Endothelial cell of umbilical vein (primary cell): ENCODE data around the gene MB. TPM values are rescaled to one million over a fixed set of nuclear protein-coding genes. Genes with fewer than 3 reads are reported as not detected.

Experiments used
- BruUV-seq: library from RNA; stranded (reverse); fragments of 400-500 nt; replicated peaks from 2 replicates; lab custom pipeline; 2021; lab: Mats Ljungman, UMichigan
- CTCF ChIA-PET: fragments of 300-600, 350-600 bp; sonication (Branson Sonifier 250); formaldehyde crosslinking; loops from one replicate; lab custom pipeline; 2021; ENCODE audit warnings: antibody characterized with exemption, inconsistent platforms; lab: Charles Lee
- POLR2A ChIA-PET: fragments of 300-600, 350-600 bp; sonication (Branson Sonifier 250); formaldehyde crosslinking; loops from one replicate; lab custom pipeline; 2021; ENCODE audit warnings: antibody characterized with exemption, inconsistent platforms; lab: Charles Lee
- DNase-seq: peaks from one replicate; pipeline ENCODE4 v3.0.0-alpha.2; 2011; ENCODE audit warnings: low read depth, low spot score
- FAIRE-seq: peaks from 2 replicates; lab custom pipeline; 2011; peaks lifted over from hg19 to GRCh38; lab: Jason Lieb, UNC
- H2AFZ ChIP-seq: 2 replicates; pipeline ENCODE4 v1.6.0; 2012; ENCODE audit warnings: low read depth, low read length, control low read depth, inconsistent platforms
- H3K27ac ChIP-seq: 2 replicates; pipeline ENCODE4 v1.5.1; 2011; ENCODE audit warnings: low read depth, mild to moderate bottlenecking, control low read depth, low read length, moderate library complexity; ENCODE audit not compliant: insufficient read depth
- H3K27me3 ChIP-seq, 2 experiments: 2 replicates each; pipeline versions ENCODE4 v1.6.0 to v1.6.1; 2011; ENCODE audit warnings: low read length in 2 of 2, mixed read lengths in 1 of 2; ENCODE audit not compliant: control insufficient read depth in 2 of 2, insufficient read depth in 2 of 2
- H3K36me3 ChIP-seq, 2 experiments: 2 replicates in 1 of 2; 3 replicates in 1 of 2; pipeline ENCODE4 v1.5.1; 2011; ENCODE audit warnings: low read length in 2 of 2, mild to moderate bottlenecking in 1 of 2, moderate library complexity in 1 of 2; ENCODE audit not compliant: control insufficient read depth in 2 of 2, insufficient read depth in 2 of 2; ENCODE audit errors: extremely low read depth in 1 of 2
- H3K4me1 ChIP-seq: 3 replicates; pipeline ENCODE4 v1.5.1; 2011; ENCODE audit warnings: mild to moderate bottlenecking, low read length; ENCODE audit not compliant: control insufficient read depth, insufficient read depth; ENCODE audit errors: extremely low read depth
- H3K4me2 ChIP-seq: 2 replicates; pipeline ENCODE4 v1.6.1; 2011; ENCODE audit warnings: low read length, control low read depth, mixed read lengths; ENCODE audit not compliant: insufficient read depth
- H3K4me3 ChIP-seq, 3 experiments: fragments of 200-600 bp in 1 of 3; sonication (generic), shearing (Covaris generic) in 1 of 3; replicated peaks in 1 of 3; 2 replicates each; pipeline ENCODE4 v1.5.1; 2011 to 2016; ENCODE audit warnings: control low read depth in 3 of 3, low read length in 3 of 3, mild to moderate bottlenecking in 2 of 3, inconsistent platforms in 1 of 3, low read depth in 1 of 3, moderate library complexity in 1 of 3; ENCODE audit not compliant: insufficient read depth in 1 of 3
- H3K79me2 ChIP-seq: 2 replicates; pipeline ENCODE4 v1.6.0; 2012; ENCODE audit warnings: low read length, inconsistent platforms; ENCODE audit not compliant: control insufficient read depth, insufficient read depth
- H3K9ac ChIP-seq: replicated peaks from 2 replicates; pipeline ENCODE3; 2011; ENCODE audit warnings: low read length, control low read depth; ENCODE audit not compliant: insufficient read depth; ENCODE audit errors: extremely low read depth
- H3K9me1 ChIP-seq: replicated peaks from 3 replicates; pipeline ENCODE4 v1.6.0; 2011; ENCODE audit warnings: mild to moderate bottlenecking, low read length; ENCODE audit not compliant: control insufficient read depth, insufficient read depth; ENCODE audit errors: extremely low read depth
- H3K9me3 ChIP-seq: replicated peaks from 2 replicates; pipeline ENCODE4 v1.5.1; 2012; ENCODE audit warnings: low read length, inconsistent platforms; ENCODE audit not compliant: control insufficient read depth, insufficient read depth
- H4K20me1 ChIP-seq: replicated peaks from 2 replicates; pipeline ENCODE3; 2011; ENCODE audit warnings: mild to moderate bottlenecking, low read length; ENCODE audit not compliant: control insufficient read depth, insufficient read depth; ENCODE audit errors: extremely low read depth
- CTCF ChIP-seq, 2 donors: IDR thresholded peaks; 1 replicate in 1 of 2; 2 replicates in 1 of 2; pipeline ENCODE4 v1.5.1; 2011; ENCODE audit warnings: low read length in 2 of 2, mild to moderate bottlenecking in 2 of 2, moderate library complexity in 2 of 2, control low read depth in 1 of 2, inconsistent platforms in 1 of 2, low read depth in 1 of 2; ENCODE audit not compliant: insufficient read depth in 1 of 2; ENCODE audit errors: extremely low read depth in 1 of 2
- EZH2 ChIP-seq: IDR thresholded peaks from 2 replicates; pipeline ENCODE4 v1.6.1; 2012; ENCODE audit warnings: borderline replicate concordance, low read depth, mild to moderate bottlenecking, moderate library complexity, low read length, inconsistent platforms; ENCODE audit not compliant: severe bottlenecking
- FOS ChIP-seq: IDR thresholded peaks from 2 replicates; pipeline ENCODE4 v1.6.1; 2011; ENCODE audit warnings: mild to moderate bottlenecking, low read length, moderate library complexity, borderline replicate concordance; ENCODE audit not compliant: insufficient read depth
- GATA2 ChIP-seq: IDR thresholded peaks from 2 replicates; pipeline ENCODE4 v1.7.0; 2011; ENCODE audit warnings: low read depth, mild to moderate bottlenecking, moderate library complexity, mixed read lengths, low read length; ENCODE audit not compliant: insufficient read length, insufficient read depth
- JUN ChIP-seq: IDR thresholded peaks from 2 replicates; pipeline ENCODE4 v1.6.1; 2011; ENCODE audit warnings: borderline replicate concordance, low read depth; ENCODE audit not compliant: insufficient read length, insufficient read depth
- MAX ChIP-seq: IDR thresholded peaks from 2 replicates; pipeline ENCODE4 v1.6.1; 2011; ENCODE audit not compliant: insufficient read depth, insufficient read length
- MYC ChIP-seq: IDR thresholded peaks from one replicate; pipeline ENCODE4 v1.6.1; 2011; ENCODE audit warnings: mild to moderate bottlenecking, low read depth, low read length
- POLR2A ChIP-seq: IDR thresholded peaks from 2 replicates; pipeline ENCODE4 v1.6.1; 2012; ENCODE audit warnings: low read depth, mild to moderate bottlenecking, control low read depth, low read length
- POLR2AphosphoS5 ChIP-seq: IDR thresholded peaks from 2 replicates; pipeline ENCODE4 v1.6.1; 2012; ENCODE audit warnings: low read depth, mild to moderate bottlenecking, control low read depth, low read length, moderate library complexity; ENCODE audit not compliant: insufficient read depth
- dilution Hi-C: fragments of 300-500 bp; cut with MboI; formaldehyde crosslinking; loops from one replicate; pipeline ENCODE4 v1.15.0; 2019; ENCODE audit warnings: low sequenced_read_pairs; ENCODE audit not compliant: extremely low pct_ligation_motif_present
- intact Hi-C: fragments of 100-400 bp; cut with micrococcal nuclease; formaldehyde crosslinking; loops from one replicate; pipeline ENCODE4 v1.10.0; 2022
- polyA plus RNA-seq, 4 experiments: library from polyadenylated mRNA; depleted of rRNA in 3 of 4; stranded (reverse) in 3 of 4; unstranded in 1 of 4; fragments of >200 nt; gene quantifications; 2 replicates each; pipeline versions ENCODE4 v1.2.1 to v1.2.3, GENCODE V29; 2011 to 2012; ENCODE audit warnings: missing spikeins in 1 of 4
- total RNA-seq: library from RNA; stranded (reverse); gene quantifications from 2 replicates; pipeline ENCODE4 v1.2.3, GENCODE V29; 2021

Gene MB
- total and polyA plus RNA-seq, 2 donors (not counting 3 experiments of a cell fraction or from before 2014, with no cell fraction given) = not detected

DNA sequence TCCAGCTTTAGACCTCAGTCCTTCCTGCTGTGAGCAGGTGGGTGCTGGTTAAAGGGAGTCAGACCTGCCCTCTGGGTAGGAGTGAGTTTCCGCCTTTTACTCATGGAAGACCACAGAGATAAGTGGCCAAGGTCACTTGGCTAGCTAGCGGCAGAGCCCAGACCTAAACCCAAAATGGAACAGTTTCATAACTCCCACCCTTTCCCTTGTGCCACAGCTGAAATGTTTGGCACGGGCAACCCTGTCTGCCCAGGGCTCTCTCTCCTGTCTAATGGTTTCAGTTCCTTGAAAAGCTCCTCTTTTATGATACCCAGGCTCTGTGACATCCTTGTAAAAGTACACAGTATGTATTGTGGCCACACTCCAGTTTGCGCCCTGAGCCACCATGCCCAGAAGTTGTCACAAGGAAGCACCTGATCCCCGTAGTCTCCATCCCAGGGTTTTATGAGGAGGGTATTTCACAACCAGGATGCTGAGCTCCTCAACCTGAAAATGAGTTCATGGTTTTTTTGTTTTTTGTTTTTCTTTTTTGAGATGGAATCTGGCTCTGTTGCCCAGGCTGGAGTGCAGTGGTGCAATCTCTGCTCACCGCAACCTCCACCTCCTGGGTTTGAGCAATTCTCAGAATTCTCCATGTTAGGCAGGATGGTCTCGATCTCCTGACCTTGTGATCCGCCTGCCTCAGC lies 5.1 kb downstream of the MB start:
- Histone ChIP-seq H3K27me3 (peaks cover 7 to 11% of the 10 kb centered on the region in 2 experiments), H3K9ac (no peak overlapping the region), H3K4me3 (no peak overlapping the region), H2AFZ (no peak overlapping the region), H3K4me1 (no peaks in the 10 kb centered on the region), H3K9me1 (no peaks in the 10 kb centered on the region), H3K36me3 (no peaks in the 10 kb centered on the region), H3K4me2 (no peak overlapping the region), H3K9me3 (no peaks in the 10 kb centered on the region), H3K27ac (no peak overlapping the region), H3K79me2 (no peaks in the 10 kb centered on the region), H4K20me1 (no peaks in the 10 kb centered on the region)
- dilution Hi-C loops = no loop called here
- BruUV-seq = no TSS peak
- CTCF ChIA-PET = interaction anchor here (1.1 to 1.2 kb wide), 2 partner anchors 8 to 14 kb away, joined by 3 to 5 read pairs; no protein-coding TSS in a partner anchor
- no peak for DNase-seq
- POLR2A ChIA-PET = no interaction called here
- intact Hi-C loops = no loop called here
- TF ChIP-seq GATA2 = no peak
- TF ChIP-seq CTCF (IDR thresholded peaks at IDR 0.05; ENCODE audit: extremely low read depth in 1 of 2, insufficient read depth in 1 of 2, low read depth in 1 of 2, low read length in 2 of 2) = no peak
- no peak for TF ChIP-seq MYC
- no peak for TF ChIP-seq JUN
- no peak for TF ChIP-seq FOS
- no peak for TF ChIP-seq POLR2AphosphoS5
- no peak for TF ChIP-seq MAX
- no peak for TF ChIP-seq EZH2
- no peak for TF ChIP-seq POLR2A
- FAIRE-seq = no peak
